OCI-LY7 (cell line): ENCODE results near the gene BASP1. TPM values are rescaled to one million over a fixed set of nuclear protein-coding genes. Genes with fewer than 3 reads are reported as not detected.

Experiments used
- BruUV-seq: library from RNA; stranded (reverse); fragments of 400-500 nt; replicated peaks from 2 replicates; lab custom pipeline; 2021; lab: Mats Ljungman, UMichigan
- CTCF ChIA-PET: fragments of 300-600 bp; sonication (Branson Sonifier 250); formaldehyde crosslinking; loops from one replicate; lab custom pipeline; 2022; ENCODE audit warnings: antibody characterized with exemption; ENCODE audit not compliant: unreplicated experiment; lab: Charles Lee
- POLR2A ChIA-PET: fragments of 300-600 bp; sonication (Branson Sonifier 250); formaldehyde crosslinking; loops from one replicate; lab custom pipeline; 2022; ENCODE audit warnings: antibody characterized with exemption; lab: Charles Lee
- DNase-seq: peaks from one replicate; pipeline ENCODE4 v3.0.0-alpha.2; 2015; ENCODE audit warnings: low spot score
- H2AFZ ChIP-seq: fragments of 200-600 bp; sonication (generic), shearing (Covaris generic); 2 replicates; pipeline ENCODE4 v1.6.1; 2014; ENCODE audit warnings: mild to moderate bottlenecking, antibody characterized with exemption, low read length, moderate library complexity
- H3K27ac ChIP-seq: fragments of 200-600 bp; sonication (generic); 2 replicates; pipeline ENCODE4 v1.5.1; 2014; ENCODE audit warnings: mixed run types, low read depth, mild to moderate bottlenecking, moderate library complexity, low read length, inconsistent platforms; ENCODE audit not compliant: poor library complexity, severe bottlenecking
- H3K36me3 ChIP-seq: fragments of 200-600 bp; sonication (generic); 2 replicates; pipeline ENCODE4 v1.6.1; 2014; ENCODE audit warnings: mild to moderate bottlenecking, antibody characterized with exemption, low read length, moderate library complexity, mixed read lengths; ENCODE audit not compliant: insufficient read depth
- H3K4me1 ChIP-seq: fragments of 200-600 bp; sonication (generic); 2 replicates; pipeline ENCODE4 v1.5.1; 2014; ENCODE audit warnings: mild to moderate bottlenecking, low read length; ENCODE audit not compliant: insufficient read depth, poor library complexity, severe bottlenecking
- H3K4me2 ChIP-seq: fragments of 200-600 bp; sonication (generic); 2 replicates; pipeline ENCODE4 v1.6.1; 2014; ENCODE audit warnings: mild to moderate bottlenecking, low read length
- H3K4me3 ChIP-seq: fragments of 200-600 bp; sonication (generic); 2 replicates; pipeline ENCODE4 v1.5.1; 2014; ENCODE audit warnings: mild to moderate bottlenecking, low read depth, low read length; ENCODE audit not compliant: poor library complexity, severe bottlenecking
- H3K79me2 ChIP-seq: fragments of 200-600 bp; sonication (generic); 2 replicates; pipeline ENCODE4 v1.6.1; 2016; ENCODE audit warnings: low read depth, mild to moderate bottlenecking, low read length, moderate library complexity, mixed read lengths; ENCODE audit not compliant: insufficient read depth
- H3K9me2 ChIP-seq: fragments of 200-600 bp; sonication (generic); 2 replicates; pipeline ENCODE4 v1.6.1; 2016; ENCODE audit warnings: mild to moderate bottlenecking, low read length, mixed read lengths; ENCODE audit not compliant: insufficient read depth
- H3K9me3 ChIP-seq: fragments of 200-600 bp; sonication (generic); 2 replicates; pipeline ENCODE4 v1.6.1; 2014; ENCODE audit warnings: mild to moderate bottlenecking, mixed run types, low read length, mixed read lengths
- H4K20me1 ChIP-seq: fragments of 200-600 bp; sonication (generic); 2 replicates; pipeline ENCODE4 v1.6.1; 2014; ENCODE audit warnings: mild to moderate bottlenecking, antibody characterized with exemption, low read length, moderate library complexity, mixed read lengths; ENCODE audit not compliant: insufficient read depth
- EZH2phosphoT487 ChIP-seq: fragments of 200-600 bp; sonication (generic); IDR thresholded peaks from 2 replicates; pipeline ENCODE4 v1.6.1; 2018; ENCODE audit warnings: low read depth, borderline replicate concordance, mild to moderate bottlenecking, mixed run types, antibody characterized with exemption, low read length, moderate library complexity, mixed read lengths
- intact Hi-C: fragments of 100-400 bp; cut with micrococcal nuclease; formaldehyde crosslinking; loops from one replicate; pipeline ENCODE4 v1.10.0; 2022; ENCODE audit not compliant: unreplicated experiment
- total RNA-seq, 2 experiments: library from RNA; depleted of rRNA in 1 of 2; stranded (reverse); fragments of >200 nt in 1 of 2; shearing (Covaris generic) in 1 of 2; gene quantifications; 2 replicates each; pipeline ENCODE4 v1.2.3, GENCODE V29; 2014 to 2022
- TF ChIP-seq, protein P1 (sequence below): fragments of 200-600 bp; sonication (generic); conservative IDR thresholded peaks from 2 replicates; pipeline ENCODE4 v1.5.1; 2014; ENCODE audit warnings: mild to moderate bottlenecking, antibody characterized with exemption, low read length, moderate library complexity, mixed read lengths

Gene BASP1
- total RNA-seq, 2 experiments from 2014 or later, result 23.4 to 64.8 TPM

DNA sequence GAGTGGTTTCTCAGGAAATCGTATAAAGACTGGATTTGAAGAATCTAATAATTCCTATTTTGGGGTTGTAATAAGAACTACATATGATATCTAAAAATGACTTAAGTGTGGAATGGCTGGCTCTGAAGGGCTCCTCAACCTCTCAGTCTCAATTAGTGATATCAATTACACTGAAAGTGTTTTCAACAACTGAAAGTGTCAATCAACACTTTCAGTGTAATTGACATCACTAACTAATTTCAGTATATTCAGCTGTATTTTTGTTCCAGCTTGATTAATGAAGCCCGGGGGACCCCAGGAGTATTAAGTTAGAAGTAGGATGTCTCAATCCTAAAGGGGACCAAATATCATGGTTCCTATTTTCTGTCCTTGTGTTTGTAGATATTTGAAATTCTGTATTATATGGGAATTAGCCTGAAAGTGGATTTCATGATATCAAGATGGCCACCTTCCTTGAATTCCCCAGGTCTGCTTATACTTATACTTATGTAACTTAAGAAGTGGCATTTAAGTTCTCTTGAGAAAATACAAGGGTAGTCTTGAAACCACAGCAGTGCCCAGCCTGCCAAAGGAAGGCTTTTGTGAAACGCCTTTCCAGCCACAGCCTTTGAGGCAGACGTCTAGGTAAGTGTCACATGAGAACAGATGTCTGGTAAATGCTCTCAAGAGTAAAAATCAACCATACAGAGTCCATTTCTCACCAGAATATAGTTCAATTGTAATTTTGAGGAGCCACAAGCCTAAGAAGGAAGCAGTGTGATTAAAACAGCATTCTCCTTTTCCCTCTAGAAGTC, 4.6 kb downstream of the BASP1 start:
- Histone ChIP-seq H3K9me2 (no peaks in the 10 kb centered on the region), H3K79me2 (peaks cover 86% of the 10 kb centered on the region), H2AFZ (no peak overlapping the region), H4K20me1 (peaks cover 50% of the 10 kb centered on the region), H3K4me3 (no peak overlapping the region), H3K4me1 (peaks cover 70% of the 10 kb centered on the region), H3K9me3 (no peaks in the 10 kb centered on the region), H3K36me3 (peaks cover 41% of the 10 kb centered on the region), H3K27ac (no peak overlapping the region), H3K4me2 (peak overlapping the region; percentile 90)
- TF ChIP-seq, protein P1, sequence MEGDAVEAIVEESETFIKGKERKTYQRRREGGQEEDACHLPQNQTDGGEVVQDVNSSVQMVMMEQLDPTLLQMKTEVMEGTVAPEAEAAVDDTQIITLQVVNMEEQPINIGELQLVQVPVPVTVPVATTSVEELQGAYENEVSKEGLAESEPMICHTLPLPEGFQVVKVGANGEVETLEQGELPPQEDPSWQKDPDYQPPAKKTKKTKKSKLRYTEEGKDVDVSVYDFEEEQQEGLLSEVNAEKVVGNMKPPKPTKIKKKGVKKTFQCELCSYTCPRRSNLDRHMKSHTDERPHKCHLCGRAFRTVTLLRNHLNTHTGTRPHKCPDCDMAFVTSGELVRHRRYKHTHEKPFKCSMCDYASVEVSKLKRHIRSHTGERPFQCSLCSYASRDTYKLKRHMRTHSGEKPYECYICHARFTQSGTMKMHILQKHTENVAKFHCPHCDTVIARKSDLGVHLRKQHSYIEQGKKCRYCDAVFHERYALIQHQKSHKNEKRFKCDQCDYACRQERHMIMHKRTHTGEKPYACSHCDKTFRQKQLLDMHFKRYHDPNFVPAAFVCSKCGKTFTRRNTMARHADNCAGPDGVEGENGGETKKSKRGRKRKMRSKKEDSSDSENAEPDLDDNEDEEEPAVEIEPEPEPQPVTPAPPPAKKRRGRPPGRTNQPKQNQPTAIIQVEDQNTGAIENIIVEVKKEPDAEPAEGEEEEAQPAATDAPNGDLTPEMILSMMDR, result no peak
- TF ChIP-seq EZH2phosphoT487, result no peak
- intact Hi-C loops, result no loop called here
- POLR2A ChIA-PET, result interaction anchor here (0.6 to 0.7 kb wide), 2 partner anchors 9 to 699 kb away, joined by 3 to 6 read pairs; no protein-coding TSS in a partner anchor
- no peak for DNase-seq
- CTCF ChIA-PET, result no interaction called here
- BruUV-seq, result no TSS peak

DNA sequence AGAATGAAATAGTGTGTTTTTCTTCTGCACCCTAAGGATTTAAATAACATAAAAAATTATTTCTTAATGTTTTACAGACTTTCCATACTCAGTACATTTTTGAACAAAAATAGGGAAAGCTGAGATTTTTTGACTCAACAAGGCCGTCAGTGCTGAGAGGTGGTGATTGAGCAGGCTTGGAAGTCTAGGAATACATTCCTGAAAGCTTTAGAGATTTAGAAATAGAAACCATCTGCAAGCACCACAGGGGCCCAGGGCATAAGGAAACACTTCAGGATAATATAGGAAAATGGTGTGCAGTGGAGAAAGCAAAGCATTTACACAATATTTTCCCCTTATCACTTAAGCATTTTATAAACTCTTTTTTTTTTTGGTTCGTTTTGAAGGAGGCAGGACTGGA, 5.2 kb downstream of the BASP1 start:
- H3K79me2 ChIP-seq, result peaks cover 89% of the 10 kb centered on the region

DNA sequence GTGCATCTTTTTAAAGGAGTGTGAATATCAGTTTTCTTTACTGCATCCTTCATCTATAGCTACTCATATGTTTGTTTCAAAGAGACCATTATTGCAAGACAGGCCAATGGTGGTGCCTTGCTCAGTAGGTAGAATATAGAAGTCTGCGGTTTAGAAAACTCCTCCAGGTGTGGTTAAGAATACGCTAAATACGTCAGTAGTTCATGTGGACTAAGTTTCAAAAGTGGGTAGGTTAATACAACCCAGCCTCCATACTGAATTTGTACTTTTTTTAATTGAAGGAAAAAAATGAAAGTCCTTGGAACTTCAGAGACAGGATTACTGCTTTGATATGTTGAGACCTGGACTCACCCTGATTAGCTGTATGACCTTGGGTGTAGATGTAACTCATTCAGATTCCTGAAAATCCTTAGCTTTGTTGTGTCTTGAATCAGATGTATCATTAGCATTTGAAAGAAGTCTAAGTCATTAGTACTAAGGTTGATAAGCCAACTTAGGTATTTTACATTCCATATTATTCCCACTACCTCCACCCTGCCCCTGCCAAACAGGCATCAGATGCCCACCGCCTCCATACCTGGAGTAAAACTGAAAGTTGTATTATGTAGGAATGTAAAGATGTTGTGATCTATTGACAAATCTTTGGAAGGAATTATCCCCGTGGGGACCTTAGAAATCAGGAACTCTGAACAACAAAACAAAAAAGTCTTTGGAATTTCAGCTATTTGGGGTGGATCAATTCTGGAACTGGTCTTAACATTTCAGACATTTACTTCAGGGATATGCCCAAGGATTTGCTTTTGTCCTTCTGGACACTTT, 6.1 kb downstream of the BASP1 start:
- CTCF ChIA-PET, result no interaction called here
- H3K9me2 ChIP-seq, result no peaks in the 10 kb centered on the region
- no peak overlapping the region for H3K27ac ChIP-seq
- peak overlapping the region; percentile 90; the same call in 1 of the 2 replicates for H3K4me2 ChIP-seq
- POLR2A ChIA-PET, result interaction anchor here (1.2 kb wide), 1 partner anchor 46 kb away, joined by 4 read pairs; no protein-coding TSS in a partner anchor
- intact Hi-C loops, result no loop called here
- DNase-seq, result peak; percentile 30
- TF ChIP-seq EZH2phosphoT487, result no peak
- TF ChIP-seq, protein P1, result no peak
- H3K4me1 ChIP-seq, result peaks cover 73% of the 10 kb centered on the region
- no peaks in the 10 kb centered on the region for H3K9me3 ChIP-seq
- H4K20me1 ChIP-seq, result peaks cover 56% of the 10 kb centered on the region
- H3K79me2 ChIP-seq, result peaks cover 94% of the 10 kb centered on the region
- BruUV-seq, result no TSS peak
- H3K36me3 ChIP-seq, result peaks cover 52% of the 10 kb centered on the region
- no peak overlapping the region for H3K4me3 ChIP-seq
- no peak overlapping the region for H2AFZ ChIP-seq

More for the DNA sequence above, 5.2 kb downstream of the BASP1 start:
- no peak for TF ChIP-seq EZH2phosphoT487
- H3K36me3 ChIP-seq, result peaks cover 43% of the 10 kb centered on the region
- no peak for DNase-seq
- no TSS peak for BruUV-seq
- H3K9me2 ChIP-seq, result no peaks in the 10 kb centered on the region
- H3K4me3 ChIP-seq, result no peak overlapping the region
- peaks cover 70% of the 10 kb centered on the region for H3K4me1 ChIP-seq
- H3K9me3 ChIP-seq, result no peaks in the 10 kb centered on the region
- no peak overlapping the region for H3K27ac ChIP-seq
- CTCF ChIA-PET, result no interaction called here
- POLR2A ChIA-PET, result no interaction called here
- H4K20me1 ChIP-seq, result peaks cover 51% of the 10 kb centered on the region
- intact Hi-C loops, result no loop called here
- H2AFZ ChIP-seq, result no peak overlapping the region
- H3K4me2 ChIP-seq, result peak overlapping the region; percentile 90
